Activated CD4-positive, alpha-beta T cell treated with anti-CD3 and anti-CD28 coated beads for 1 hour (primary cell): Measurements from ENCODE around the gene DNAAF1.
A peak's percentile ranks its signal among the peaks of the same experiment; 100 is the strongest.
"Not testable (repeated sequence)": the region's sequence is repeated elsewhere in the genome, so short reads cannot be mapped to it uniquely, and the experiment has no call there.

ENCODE experiments used
- DNase-seq: peaks from one replicate; pipeline ENCODE4 v3.0.0-alpha.2; 2020

Gene DNAAF1

GRCh38 chr16:84144859-84145639 lies at the start of gene DNAAF1, which contains the start of gene HSDL1:
Gene DNAAF1 (plus strand): TSS chr16:84145308. CDS start chr16:84145441, 133 bp downstream.
Gene HSDL1 (minus strand): TSS chr16:84145177. CDS start chr16:84131321, 13,856 bp downstream.
- peak; percentile 94 for DNase-seq

- DNase-seq = no peak
Measured at GRCh38 chr16:84095466-84095865, 49.6 kb upstream of the DNAAF1 start.

DNA sequence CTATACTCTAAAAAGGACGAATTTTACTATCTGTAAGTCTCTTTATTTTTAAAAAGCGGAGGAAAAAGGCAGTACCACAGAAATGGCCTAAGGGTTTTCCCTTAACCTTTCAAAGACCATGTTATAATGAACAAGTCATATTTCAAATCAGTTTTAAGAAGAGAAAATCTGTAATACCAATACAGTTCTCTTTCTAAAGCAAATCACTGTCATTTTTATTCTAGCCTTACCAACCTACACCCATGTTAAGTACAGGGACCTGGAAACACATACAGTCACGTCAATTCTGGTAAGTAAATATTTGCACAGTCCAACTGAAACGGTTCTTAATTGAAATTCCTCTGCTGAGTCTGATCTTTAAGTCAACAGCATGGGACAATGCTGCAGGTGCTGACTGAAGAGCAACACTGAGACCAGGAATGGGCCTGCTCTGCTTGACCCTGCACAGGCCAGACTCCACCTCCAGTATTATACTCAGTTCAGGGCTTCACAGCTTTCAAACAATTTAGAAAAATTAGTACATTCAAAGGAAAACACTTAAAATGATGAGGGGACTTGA lies 48.6 kb upstream of the DNAAF1 start:
- DNase-seq = no peak

DNA sequence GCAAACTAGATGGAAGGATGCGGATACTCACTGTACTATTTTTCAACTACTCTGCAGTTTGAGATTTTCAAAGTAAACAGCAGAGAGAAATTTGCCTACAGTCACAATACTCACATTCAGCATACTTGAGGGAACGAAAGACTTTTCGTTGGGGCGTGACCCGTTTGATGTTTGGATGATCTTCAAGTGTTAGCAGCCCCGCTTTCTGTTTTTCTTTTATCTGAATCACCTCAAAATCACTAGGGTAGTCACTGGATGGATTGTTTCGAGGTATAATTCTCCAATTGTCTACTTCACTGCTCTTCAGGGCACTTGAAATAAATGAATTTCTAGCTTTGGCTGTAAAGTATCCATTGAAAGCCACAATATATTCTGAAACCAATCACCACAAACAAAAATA lies 46.2 kb upstream of the DNAAF1 start:
- DNase-seq = no peak

DNA sequence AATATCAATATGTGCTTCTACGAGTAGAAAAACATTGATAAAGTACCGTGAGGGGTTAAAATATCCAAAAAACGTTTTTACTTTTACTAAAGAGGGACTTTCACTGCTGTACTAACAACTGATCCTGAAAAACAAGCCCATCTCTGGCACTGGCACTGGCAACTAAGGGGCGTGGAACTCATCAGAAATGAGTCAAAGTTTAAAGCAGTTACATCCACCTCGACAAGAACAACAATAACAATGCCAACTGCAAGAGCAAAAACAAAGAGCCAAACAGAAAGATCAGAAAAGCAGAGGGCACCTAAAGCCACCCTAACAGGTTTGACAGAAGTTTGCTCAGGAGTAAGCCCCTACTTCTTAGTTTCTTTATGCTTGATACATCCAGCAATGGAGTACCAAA lies 41.4 kb upstream of the DNAAF1 start:
- DNase-seq = no peak

DNA sequence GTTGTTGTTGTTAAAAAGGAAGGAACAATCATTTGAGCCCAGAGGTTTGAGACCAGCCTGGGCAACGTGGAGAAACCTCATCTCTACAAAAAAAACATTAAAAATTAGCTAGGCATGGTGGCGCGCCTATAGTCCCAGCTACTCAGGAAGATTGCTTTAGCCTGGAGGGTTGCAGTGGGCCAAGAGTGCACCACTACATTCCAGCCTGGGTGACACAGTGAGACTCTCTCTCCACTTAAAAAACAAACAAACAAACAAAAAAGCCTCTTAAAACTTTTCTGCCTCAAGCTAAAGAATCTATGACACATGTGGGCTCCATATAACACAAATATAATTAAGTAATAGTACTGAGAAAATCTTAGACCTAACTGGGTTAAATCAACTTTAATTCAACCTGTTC lies 40.9 kb upstream of the DNAAF1 start:
- no peak for DNase-seq

GRCh38 chr16:84105301-84105815 lies 39.8 kb upstream of the DNAAF1 start:
- DNase-seq = no peak

DNA sequence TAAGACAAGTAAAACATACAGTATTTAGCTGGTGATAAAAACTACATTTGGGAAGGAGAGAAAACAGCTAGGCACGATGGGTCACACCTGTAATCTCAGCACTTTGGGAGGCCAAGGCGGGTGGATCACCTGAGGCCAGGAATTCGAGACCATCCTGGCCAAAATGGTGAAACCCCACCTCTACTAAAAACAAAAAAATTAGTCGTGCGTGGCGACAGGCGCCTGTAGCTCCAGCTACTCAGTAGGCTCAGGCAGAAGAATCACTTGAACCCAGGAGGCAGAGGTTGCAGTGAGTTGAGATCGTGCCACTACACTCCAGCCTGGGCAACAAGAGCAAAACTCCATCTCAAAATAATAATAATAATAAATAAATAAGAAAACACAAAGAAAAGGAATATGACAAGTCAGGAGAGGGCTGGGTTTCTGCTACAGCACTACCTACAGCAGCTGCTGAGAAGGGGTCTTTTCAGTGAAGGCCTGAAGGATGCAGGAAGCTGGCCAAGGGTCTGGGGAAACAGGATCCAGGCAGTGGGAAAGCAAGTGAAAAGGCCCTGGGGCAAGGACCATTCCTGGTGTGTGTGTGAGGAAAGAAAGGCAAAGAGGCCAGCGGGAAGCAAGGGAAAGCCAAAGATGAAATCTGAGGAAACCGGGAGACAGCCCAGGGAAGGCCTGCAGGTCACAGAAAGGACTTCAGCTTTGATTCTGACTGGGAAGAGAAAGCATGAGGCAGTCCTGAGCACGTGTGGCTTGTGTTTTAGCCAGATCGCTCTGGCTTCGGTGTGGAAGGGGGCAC lies 39.0 kb upstream of the DNAAF1 start:
- DNase-seq = no peak

- DNase-seq = no peak
Measured at GRCh38 chr16:84107921-84108320, 37.2 kb upstream of the DNAAF1 start.

DNA sequence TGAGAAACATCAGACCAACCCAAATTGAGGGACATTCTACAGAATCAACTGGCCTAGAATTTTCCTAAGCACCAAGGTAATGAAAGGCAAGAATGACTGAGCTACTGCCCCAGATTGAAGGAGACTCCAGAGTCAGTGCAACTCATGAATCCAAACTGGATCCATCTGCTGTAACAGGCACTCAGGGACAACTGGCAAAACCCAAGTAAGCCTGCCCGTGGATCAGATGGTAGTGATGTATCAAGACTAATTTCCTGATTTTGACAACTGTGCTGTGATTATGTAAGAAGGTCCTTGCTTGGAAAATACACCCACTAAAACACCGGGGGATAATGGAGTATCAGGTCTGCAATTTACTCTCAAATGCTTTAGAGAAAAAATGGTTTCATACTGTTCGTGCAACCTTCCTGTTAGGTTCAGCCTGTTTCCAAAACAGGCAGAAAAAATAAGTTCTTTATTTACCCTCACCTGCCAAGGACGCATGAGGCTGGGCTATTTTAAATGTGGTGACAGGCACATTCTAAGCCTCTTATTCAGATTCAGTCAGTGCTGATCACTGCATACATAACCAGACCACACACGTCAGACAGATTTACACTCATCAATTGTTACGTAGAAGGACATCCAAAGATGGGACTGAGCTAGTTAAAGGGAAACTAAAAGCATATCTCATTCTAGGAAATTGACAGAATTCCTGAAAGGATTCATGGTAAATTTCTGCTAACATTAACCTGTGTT lies 35.3 kb upstream of the DNAAF1 start:
- DNase-seq = no peak

- no peak for DNase-seq
Measured at GRCh38 chr16:84110527-84110926, 34.6 kb upstream of the DNAAF1 start.

GRCh38 chr16:84111525-84111924 lies 33.6 kb upstream of the DNAAF1 start:
- DNase-seq = no peak

DNA sequence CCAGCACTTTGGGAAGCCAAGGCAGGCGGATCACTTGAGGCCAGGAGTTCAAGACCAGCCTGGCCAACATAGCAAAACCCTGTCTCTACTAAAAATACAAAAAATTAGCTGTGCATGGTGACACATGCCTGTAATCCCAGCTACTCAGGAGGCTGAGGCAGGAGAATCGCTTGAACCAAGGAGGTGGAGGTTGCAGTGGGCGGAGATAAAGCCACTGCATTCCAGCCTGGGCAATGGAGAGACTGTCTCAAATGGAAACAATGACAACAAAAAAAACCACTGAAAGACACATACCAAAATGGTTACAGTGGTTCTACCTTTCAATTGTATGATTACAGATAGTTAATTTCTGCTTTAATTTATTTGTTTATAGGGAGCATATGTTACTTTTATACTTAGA lies 33.2 kb upstream of the DNAAF1 start:
- not testable (repeated sequence) for DNase-seq

DNA sequence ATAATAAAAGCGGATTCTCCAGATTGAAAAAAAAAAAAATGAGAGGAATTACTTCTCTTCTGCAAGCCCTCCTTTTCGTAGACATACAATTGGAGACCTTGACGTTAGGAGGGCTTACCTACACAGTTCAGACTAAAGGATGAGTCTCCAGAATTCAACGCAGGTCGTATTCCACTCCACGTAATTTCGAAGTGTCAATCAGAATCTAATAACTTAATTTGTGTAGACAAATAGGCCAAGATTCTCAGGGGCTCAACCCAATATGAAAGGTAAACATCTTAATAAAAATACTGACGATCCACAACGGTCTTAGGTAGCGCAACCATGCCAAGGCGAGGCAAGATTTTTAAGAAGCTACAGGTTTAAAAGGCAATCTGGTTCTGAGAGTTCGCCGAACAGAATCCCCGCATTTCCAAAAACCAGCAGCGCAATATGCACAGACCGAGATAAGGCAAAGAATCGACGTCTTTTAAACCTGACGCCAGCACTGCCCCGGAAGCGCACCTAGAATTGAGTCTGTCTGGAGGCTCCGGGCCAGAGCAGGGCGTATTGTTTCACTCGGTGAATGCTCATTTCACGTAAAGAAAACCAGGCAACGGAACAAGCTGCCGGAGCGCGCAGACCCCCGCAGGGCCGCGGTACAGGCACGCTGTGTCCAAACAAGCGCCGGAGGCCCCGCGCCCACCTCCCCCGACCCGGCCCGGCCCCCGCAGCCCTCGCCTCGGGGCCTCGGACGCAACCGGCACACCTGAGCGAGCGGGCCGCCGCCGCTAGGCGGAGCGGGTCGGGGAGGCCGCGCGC lies 29.0 kb upstream of the DNAAF1 start:
- no peak for DNase-seq

- peak; percentile 97 for DNase-seq
Measured at GRCh38 chr16:84116720-84117493, 28.2 kb upstream of the DNAAF1 start, which contains the start of gene MBTPS1. Gene MBTPS1 (minus strand): TSS chr16:84116942. CDS start chr16:84101783, 15,159 bp downstream.

GRCh38 chr16:84117494-84117843 lies 27.6 kb upstream of the DNAAF1 start:
- peak; percentile 15 for DNase-seq

DNA sequence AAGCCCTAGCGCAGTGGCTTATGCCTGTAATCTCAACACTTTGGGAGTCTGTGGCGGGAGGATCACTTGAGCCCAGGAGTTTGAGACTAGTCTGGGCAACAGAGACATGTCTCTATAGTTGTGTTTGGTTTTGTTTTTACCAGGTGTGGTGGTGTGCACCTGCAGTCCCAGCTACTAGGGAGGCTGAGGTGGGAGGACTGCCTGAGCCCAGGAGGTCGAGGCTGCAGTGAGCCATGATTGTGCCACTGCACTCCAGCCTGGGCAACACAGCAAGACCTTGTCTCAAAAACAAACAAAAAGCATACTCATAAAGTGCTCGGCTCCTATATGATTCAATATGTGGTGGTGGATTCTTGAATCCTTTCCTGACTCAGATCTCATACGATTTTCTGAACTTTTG lies 26.8 kb upstream of the DNAAF1 start:
- DNase-seq = not testable (repeated sequence)

DNA sequence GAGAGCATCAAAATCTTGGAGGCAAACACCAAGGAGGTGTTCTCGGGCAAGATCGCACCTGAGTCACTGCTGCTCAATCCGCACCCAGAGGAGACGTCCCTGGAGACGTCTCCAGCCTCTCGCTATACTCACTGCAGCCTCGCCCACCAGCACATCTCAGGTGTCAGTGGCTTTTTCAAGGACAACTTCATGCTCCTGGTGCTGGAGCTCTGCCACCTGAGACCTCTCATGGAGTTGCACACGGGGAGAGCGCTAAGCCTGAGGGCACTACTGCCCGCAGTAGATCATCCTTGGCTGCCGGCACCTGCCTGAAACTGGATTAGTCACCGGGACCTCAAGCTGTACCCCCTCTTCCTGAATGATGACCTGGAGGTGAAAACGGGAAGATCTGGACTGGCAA lies 25.7 kb upstream of the DNAAF1 start:
- no peak for DNase-seq

DNA sequence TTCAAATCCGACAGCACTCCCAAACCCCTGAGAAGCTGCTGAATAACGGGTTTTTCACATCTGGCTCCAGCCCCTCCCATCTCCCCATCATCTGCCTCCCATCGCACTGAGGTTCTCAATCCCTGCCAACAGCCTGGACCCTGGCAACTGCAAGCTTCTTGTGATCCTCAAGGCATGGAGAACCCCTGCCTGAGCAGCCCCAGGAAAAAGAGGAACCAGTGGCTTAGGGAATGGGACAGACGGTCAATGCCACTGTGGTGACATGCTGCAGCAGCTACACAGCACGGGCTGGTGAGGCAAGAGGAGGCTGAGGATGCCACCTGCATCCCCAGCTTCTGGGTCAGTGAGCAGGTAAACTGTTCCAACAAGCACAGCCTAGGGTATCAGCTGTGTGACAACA lies 25.1 kb upstream of the DNAAF1 start:
- DNase-seq = no peak

- no peak for DNase-seq
Measured at GRCh38 chr16:84121007-84121406, 24.1 kb upstream of the DNAAF1 start.
